GM12875 (cell line): ENCODE data around the gene CEMP1.

Experiments used
- H3K4me3 ChIP-seq: one replicate; pipeline ENCODE4 v1.5.1; 2011; ENCODE audit warnings: low read depth, low read length, control low read depth
- CTCF ChIP-seq: IDR thresholded peaks from 2 replicates; pipeline ENCODE4 v1.5.1; 2011; ENCODE audit warnings: low read depth, mild to moderate bottlenecking, control low read depth, inconsistent platforms, low read length, moderate library complexity, borderline replicate concordance; ENCODE audit not compliant: insufficient read depth

Gene CEMP1

GRCh38 chr16:2527071-2527783 is 4.0 kb downstream of the CEMP1 start:
- no peak overlapping the region for H3K4me3 ChIP-seq
- TF ChIP-seq CTCF, result no peak

- H3K4me3 ChIP-seq, result no peak overlapping the region
- no peak for TF ChIP-seq CTCF
Measured at GRCh38 chr16:2526135-2526534, 5.1 kb downstream of the CEMP1 start.

- TF ChIP-seq CTCF, result no peak
- no peak overlapping the region for H3K4me3 ChIP-seq
Measured at GRCh38 chr16:2524339-2524938, 6.8 kb downstream of the CEMP1 start.

GRCh38 chr16:2523801-2524231 is 7.4 kb downstream of the CEMP1 start:
- TF ChIP-seq CTCF, result no peak
- no peak overlapping the region for H3K4me3 ChIP-seq

- TF ChIP-seq CTCF, result no peak
- H3K4me3 ChIP-seq, result peak overlapping the region; percentile 80
Measured at GRCh38 chr16:2520784-2521531, 10.2 kb downstream of the CEMP1 start.

GRCh38 chr16:2520097-2520783 is 11.0 kb downstream of the CEMP1 start, which contains the start of gene AMDHD2:
AMDHD2 (plus strand) TSS chr16:2520371; CDS start chr16:2520459, 88 bp downstream.
- no peak for TF ChIP-seq CTCF
- peak within 1 kb of the TSS; percentile 80 for H3K4me3 ChIP-seq
